K562 (cell line): ENCODE data around the gene CALML3. TPM values are rescaled to one million over a fixed set of nuclear protein-coding genes. Genes with fewer than 3 reads are reported as not detected.

Experiments
- ATAC-seq: fragments of 200-7000 bp; cut with Tn5 transposase; 3 replicates; pipeline ENCODE4 v1.9.1; 2020; ENCODE audit warnings: moderate library complexity
- BruUV-seq: library from RNA; stranded (reverse); fragments of 400-500 nt; replicated peaks from 2 replicates; lab custom pipeline; 2021; lab: Mats Ljungman, UMichigan
- CTCF ChIA-PET: fragments of 300-600 bp; formaldehyde crosslinking; extraction: SDS; loops from one replicate; lab custom pipeline; 2021; ENCODE audit warnings: low intra/inter-chr PET ratio; lab: Yijun Ruan, JAX
- POLR2A ChIA-PET: fragments of 300-600, 350-650 bp; sonication (Branson Sonifier 250); formaldehyde crosslinking; extraction: SDS; loops from one replicate; lab custom pipeline; 2021; ENCODE audit warnings: antibody characterized with exemption, inconsistent platforms; lab: Yijun Ruan, JAX
- DNase-seq, 4 experiments: peaks; one replicate each; pipeline versions ENCODE4 v3.0.0 to v3.0.0-alpha.2; 2011 to 2018; ENCODE audit warnings: low spot score in 3 of 4, mixed read lengths in 3 of 4; ENCODE audit errors: extremely low read depth in 1 of 4
- FAIRE-seq: peaks from 2 replicates; lab custom pipeline; 2011; peaks lifted over from hg19 to GRCh38; lab: Jason Lieb, UNC
- H2AFZ ChIP-seq: 2 replicates; pipeline ENCODE4 v1.6.0; 2011; ENCODE audit warnings: low read depth, low read length, control low read depth, inconsistent platforms
- H3K27ac ChIP-seq: fragments of 200-600 bp; 3 replicates; pipeline ENCODE4 v1.8.0; 2011; ENCODE audit warnings: low read depth, mild to moderate bottlenecking, control low read depth, inconsistent platforms, low read length, moderate library complexity, mixed read lengths; ENCODE audit errors: extremely low read depth
- H3K27me3 ChIP-seq, 2 experiments: fragments of 300-600 bp in 1 of 2; 2 replicates in 1 of 2; 3 replicates in 1 of 2; pipeline versions ENCODE4 v1.6.0 to v1.8.0; 2011; ENCODE audit warnings: inconsistent platforms in 2 of 2, low read length in 2 of 2, mild to moderate bottlenecking in 1 of 2, mixed read lengths in 1 of 2, moderate library complexity in 1 of 2; ENCODE audit not compliant: control insufficient read depth in 2 of 2, insufficient read depth in 2 of 2
- H3K36me3 ChIP-seq: fragments of 300-600 bp; 3 replicates; pipeline ENCODE4 v1.8.0; 2011; ENCODE audit warnings: mild to moderate bottlenecking, low read length, inconsistent platforms; ENCODE audit not compliant: control insufficient read depth, insufficient read depth
- H3K4me1 ChIP-seq, 2 experiments: fragments of 200-600 bp in 1 of 2; replicated peaks in 1 of 2; 2 replicates in 1 of 2; 3 replicates in 1 of 2; pipeline versions ENCODE4 v1.5.1 to v1.8.0; 2011; ENCODE audit warnings: inconsistent platforms in 2 of 2, low read length in 2 of 2, mild to moderate bottlenecking in 1 of 2, mixed read lengths in 1 of 2, moderate library complexity in 1 of 2; ENCODE audit not compliant: control insufficient read depth in 2 of 2, insufficient read depth in 2 of 2
- H3K4me2 ChIP-seq: 2 replicates; pipeline ENCODE4 v1.6.1; 2011; ENCODE audit warnings: low read length, control low read depth, inconsistent platforms, mixed read lengths; ENCODE audit not compliant: insufficient read depth
- H3K4me3 ChIP-seq: fragments of 200-600 bp; sonication (generic), shearing (Covaris generic); 2 replicates; pipeline ENCODE4 v1.5.1; 2016; ENCODE audit warnings: control low read depth, inconsistent platforms
- H3K79me2 ChIP-seq: fragments of 200-600 bp; 3 replicates; pipeline ENCODE4 v1.8.0; 2011; ENCODE audit warnings: low read length, inconsistent platforms; ENCODE audit not compliant: control insufficient read depth, insufficient read depth
- H3K9ac ChIP-seq, 2 experiments: 2 replicates each; pipeline versions ENCODE4 v1.6.0 to v1.6.1; 2011; ENCODE audit warnings: low read depth in 2 of 2, low read length in 2 of 2, control low read depth in 1 of 2, inconsistent platforms in 1 of 2, mild to moderate bottlenecking in 1 of 2, mixed read lengths in 1 of 2; ENCODE audit not compliant: insufficient read depth in 1 of 2
- H3K9me1 ChIP-seq: one replicate; pipeline ENCODE4 v1.6.0; 2011; ENCODE audit warnings: inconsistent platforms, mild to moderate bottlenecking, low read length, moderate library complexity; ENCODE audit not compliant: control insufficient read depth, insufficient read depth
- H3K9me3 ChIP-seq: replicated peaks from 2 replicates; pipeline ENCODE4 v1.5.1; 2011; ENCODE audit warnings: low read depth, low read length, inconsistent platforms; ENCODE audit not compliant: control insufficient read depth, insufficient read depth
- H4K20me1 ChIP-seq: replicated peaks from 2 replicates; pipeline ENCODE4 v1.6.1; 2011; ENCODE audit warnings: low read length, inconsistent platforms, mixed read lengths; ENCODE audit not compliant: control insufficient read depth, insufficient read depth
- CTBP1 ChIP-seq: fragments of 450-650 bp; IDR thresholded peaks from 2 replicates; pipeline ENCODE4 v1.6.1; 2016; ENCODE audit warnings: borderline replicate concordance
- E2F6 ChIP-seq, 2 experiments: IDR thresholded peaks; 2 replicates each; pipeline ENCODE4 v1.6.1; 2011; ENCODE audit warnings: borderline replicate concordance in 1 of 2, control low read depth in 1 of 2, low read depth in 1 of 2, low read length in 1 of 2, mild to moderate bottlenecking in 1 of 2, mixed read lengths in 1 of 2, moderate library complexity in 1 of 2; ENCODE audit not compliant: insufficient read depth in 1 of 2, insufficient read length in 1 of 2, poor library complexity in 1 of 2, severe bottlenecking in 1 of 2; ENCODE audit errors: extremely low read depth in 1 of 2
- NRF1 ChIP-seq, 2 experiments: fragments of 450-650 bp; IDR thresholded peaks in 1 of 2; conservative IDR thresholded peaks in 1 of 2; 2 replicates each; pipeline ENCODE4 v1.6.1; 2014; ENCODE audit warnings: mild to moderate bottlenecking in 2 of 2
- PKNOX1 ChIP-seq: fragments of 450-650 bp; IDR thresholded peaks from 2 replicates; pipeline ENCODE4 v1.6.1; 2016
- POLR2G ChIP-seq: fragments of 200-400 bp; formaldehyde crosslinking; IDR thresholded peaks from 2 replicates; pipeline ENCODE4 v1.6.1; 2017; ENCODE audit warnings: low read depth, mild to moderate bottlenecking, antibody characterized with exemption, low read length, moderate library complexity
- SRF ChIP-seq, 2 experiments: fragments of 250-450, 450-650 bp in 1 of 2; sonication (Bioruptor Pico) in 1 of 2; sonication (generic) in 1 of 2; formaldehyde crosslinking; IDR thresholded peaks; 2 replicates each; pipeline versions ENCODE4 v1.5.0 to v1.5.1; 2020 to 2022; ENCODE audit warnings: mild to moderate bottlenecking in 1 of 2, missing genetic modification reagents in 1 of 2
- ZBED1 ChIP-seq: IDR thresholded peaks from 2 replicates; pipeline ENCODE4 v1.6.1; 2014
- ZNF12 ChIP-seq: sonication (generic); formaldehyde crosslinking; IDR thresholded peaks from 2 replicates; pipeline ENCODE4 v1.4.0; 2020; ENCODE audit warnings: mild to moderate bottlenecking, missing genetic modification reagents
- whole genome bisulfite sequencing: fragments of 100-300 bp; shearing (Covaris generic); methylation state at CpG from one replicate; pipeline ENCODE4 v1.1.6; 2016; ENCODE audit warnings: low coverage, mixed read lengths; ENCODE audit not compliant: insufficient coverage; ENCODE audit errors: missing lambda C conversion rate; 5-methylcytosine and 5-hydroxymethylcytosine counted together
- in situ Hi-C: fragments of 300-500 bp; cut with MboI; formaldehyde crosslinking; loops from 4 replicates; pipeline ENCODE4 v1.15.0; 2018; ENCODE audit warnings: inconsistent platforms, mixed read lengths
- intact Hi-C: fragments of 100-400 bp; cut with micrococcal nuclease; formaldehyde crosslinking; loops from 2 replicates; pipeline ENCODE4 v1.14.2; 2022
- polyA plus RNA-seq, 8 experiments: library from polyadenylated mRNA; depleted of rRNA in 4 of 8; stranded (reverse) in 5 of 8; unstranded in 3 of 8; fragments of >200 nt; fragmentation: Nextera tagmentation in 2 of 8; fragmentation: Illumina TruSeq in 1 of 8; extraction: Ambion mirVana in 2 of 8; extraction: Trizol in 1 of 8; gene quantifications; 2 replicates each; pipeline versions ENCODE4 v1.2.1 to v1.2.3, GENCODE V29; 2011 to 2014; ENCODE audit warnings: inconsistent platforms in 1 of 8, missing spikeins in 1 of 8
- total RNA-seq, 7 experiments: library from RNA; depleted of rRNA in 6 of 7; stranded (reverse); fragments of >200 nt in 6 of 7; fragmentation: Illumina TruSeq in 2 of 7; extraction: Trizol in 2 of 7; gene quantifications; 2 replicates each; pipeline versions ENCODE4 v1.2.1 to v1.2.3, GENCODE V29; 2011 to 2021; ENCODE audit warnings: low replicate concordance in 1 of 7
- TF ChIP-seq, protein P1 (sequence below): fragments of 450-650 bp; IDR thresholded peaks from 2 replicates; pipeline ENCODE4 v1.6.1; 2016; ENCODE audit warnings: mild to moderate bottlenecking

Gene CALML3
- total and polyA plus RNA-seq, 9 of the 15 experiments (the other 6 are each of a cell fraction or from before 2014, with no cell fraction given), result not detected

DNA sequence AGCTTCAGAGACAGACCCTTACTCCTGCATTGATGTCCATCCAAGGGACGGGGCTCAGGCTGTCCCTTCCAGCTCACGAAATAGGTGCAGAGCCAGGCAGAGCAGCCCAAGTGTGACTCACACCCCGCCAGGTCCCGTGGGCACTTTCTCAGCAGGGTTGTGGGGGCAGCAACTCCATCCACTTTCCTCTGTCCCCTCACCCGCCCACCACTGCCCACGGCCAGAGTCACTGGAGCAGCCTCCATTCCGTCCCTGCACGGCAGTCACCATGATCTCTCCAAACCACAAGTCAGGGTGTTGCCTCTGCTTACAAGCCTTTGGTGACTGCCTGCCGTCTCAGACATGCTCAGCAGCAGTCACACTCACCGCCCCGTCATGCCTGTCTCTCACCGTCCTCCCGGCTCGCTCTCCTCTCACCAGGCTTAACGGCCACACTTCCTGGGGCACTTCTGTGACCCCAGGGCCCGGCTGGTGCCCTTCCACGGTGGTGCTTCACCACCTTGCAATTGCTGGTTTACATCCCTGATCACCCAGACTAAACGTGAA is 39.3 kb downstream of the CALML3 start (continued):
- 0 out of 2 replicates have a peak, but pooled peaks have one; percentile 29 for TF ChIP-seq POLR2G
- peak; percentile 21; the same call in 1 of the 2 replicates for TF ChIP-seq PKNOX1
- 0 out of 4 replicates have a peak, but pooled peaks of 1 of the 2 experiments have one; percentile 14 for TF ChIP-seq SRF (CRISPR knock-in tag; IDR thresholded peaks at IDR 0.05)

GRCh38 chr10:5564537-5565204 is 39.9 kb downstream of the CALML3 start:
- peak overlapping the region; percentile 39; the same call in 1 of the 2 replicates for H3K4me2 ChIP-seq
- peaks cover 32% of the 10 kb centered on the region in 2 experiments for H3K4me1 ChIP-seq
- H3K79me2 ChIP-seq, result no peaks in the 10 kb centered on the region
- ATAC-seq, result peak; percentile 14; the same call in 2 of the 3 replicates
- H3K4me3 ChIP-seq, result no peak overlapping the region
- DNase-seq, result no peak
- no peaks in the 10 kb centered on the region for H3K27me3 ChIP-seq
- 46% methylated on average over 17 of the region's 17 CpGs for WGBS
- H3K9me1 ChIP-seq, result no peaks in the 10 kb centered on the region
- ChIA-PET POLR2A (interaction anchor here (0.6 kb wide), 1 partner anchor 717 kb away, joined by 3 read pairs; no protein-coding TSS in a partner anchor), CTCF (no interaction called here)
- peak overlapping the region; percentile 75 for H2AFZ ChIP-seq
- in situ Hi-C loops, result no loop called here
- FAIRE-seq, result no peak
- no peaks in the 10 kb centered on the region for H4K20me1 ChIP-seq
- intact Hi-C loops, result no loop called here
- H3K27ac ChIP-seq, result no peak overlapping the region
- no TSS peak for BruUV-seq
- no peaks in the 10 kb centered on the region for H3K36me3 ChIP-seq
- H3K9ac ChIP-seq, result peak overlapping the region in 1 of 2 experiments; percentile 81; a peak in 2 of 4 replicates
- H3K9me3 ChIP-seq, result no peaks in the 10 kb centered on the region
- peak; percentile 77; the same call in 1 of the 2 replicates for TF ChIP-seq ZNF12 (CRISPR knock-in tag)
- no peak for TF ChIP-seq ZBED1
- TF ChIP-seq E2F6 (IDR thresholded peaks at IDR 0.05; ENCODE audit: borderline replicate concordance in 1 of 2, extremely low read depth in 1 of 2, insufficient read depth in 1 of 2, insufficient read length in 1 of 2, low read depth in 1 of 2, low read length in 1 of 2, poor library complexity in 1 of 2, severe bottlenecking in 1 of 2), result peak in 1 of 2 experiments; percentile 42
- peak; percentile 26; the same call in 1 of the 2 replicates for TF ChIP-seq CTBP1
- TF ChIP-seq, protein P1, sequence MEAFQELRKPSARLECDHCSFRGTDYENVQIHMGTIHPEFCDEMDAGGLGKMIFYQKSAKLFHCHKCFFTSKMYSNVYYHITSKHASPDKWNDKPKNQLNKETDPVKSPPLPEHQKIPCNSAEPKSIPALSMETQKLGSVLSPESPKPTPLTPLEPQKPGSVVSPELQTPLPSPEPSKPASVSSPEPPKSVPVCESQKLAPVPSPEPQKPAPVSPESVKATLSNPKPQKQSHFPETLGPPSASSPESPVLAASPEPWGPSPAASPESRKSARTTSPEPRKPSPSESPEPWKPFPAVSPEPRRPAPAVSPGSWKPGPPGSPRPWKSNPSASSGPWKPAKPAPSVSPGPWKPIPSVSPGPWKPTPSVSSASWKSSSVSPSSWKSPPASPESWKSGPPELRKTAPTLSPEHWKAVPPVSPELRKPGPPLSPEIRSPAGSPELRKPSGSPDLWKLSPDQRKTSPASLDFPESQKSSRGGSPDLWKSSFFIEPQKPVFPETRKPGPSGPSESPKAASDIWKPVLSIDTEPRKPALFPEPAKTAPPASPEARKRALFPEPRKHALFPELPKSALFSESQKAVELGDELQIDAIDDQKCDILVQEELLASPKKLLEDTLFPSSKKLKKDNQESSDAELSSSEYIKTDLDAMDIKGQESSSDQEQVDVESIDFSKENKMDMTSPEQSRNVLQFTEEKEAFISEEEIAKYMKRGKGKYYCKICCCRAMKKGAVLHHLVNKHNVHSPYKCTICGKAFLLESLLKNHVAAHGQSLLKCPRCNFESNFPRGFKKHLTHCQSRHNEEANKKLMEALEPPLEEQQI, result no peak
- TF ChIP-seq PKNOX1, result 0 out of 2 replicates have a peak, but pooled peaks have one; percentile 0
- peak in 1 of 2 experiments; percentile 30; a peak in 1 of 4 replicates for TF ChIP-seq NRF1 (conservative IDR thresholded peaks at IDR 0.05 in 1 of 2, IDR thresholded peaks at IDR 0.05 in 1 of 2)
